Activated CD8-positive, alpha-beta memory T cell treated with anti-CD3 and anti-CD28 coated beads, Interleukin-2, amount 50 U/mL, for 24 hours (primary cell): Measurements from ENCODE around the gene STK32B.
"Not testable (repeated sequence)": the region's sequence is repeated elsewhere in the genome, so short reads cannot be mapped to it uniquely, and the experiment has no call there.

ENCODE experiments used
- DNase-seq: peaks from one replicate; pipeline ENCODE4 v3.0.0-alpha.2; 2020; ENCODE audit errors: extremely low read depth

The STK32B gene

DNA sequence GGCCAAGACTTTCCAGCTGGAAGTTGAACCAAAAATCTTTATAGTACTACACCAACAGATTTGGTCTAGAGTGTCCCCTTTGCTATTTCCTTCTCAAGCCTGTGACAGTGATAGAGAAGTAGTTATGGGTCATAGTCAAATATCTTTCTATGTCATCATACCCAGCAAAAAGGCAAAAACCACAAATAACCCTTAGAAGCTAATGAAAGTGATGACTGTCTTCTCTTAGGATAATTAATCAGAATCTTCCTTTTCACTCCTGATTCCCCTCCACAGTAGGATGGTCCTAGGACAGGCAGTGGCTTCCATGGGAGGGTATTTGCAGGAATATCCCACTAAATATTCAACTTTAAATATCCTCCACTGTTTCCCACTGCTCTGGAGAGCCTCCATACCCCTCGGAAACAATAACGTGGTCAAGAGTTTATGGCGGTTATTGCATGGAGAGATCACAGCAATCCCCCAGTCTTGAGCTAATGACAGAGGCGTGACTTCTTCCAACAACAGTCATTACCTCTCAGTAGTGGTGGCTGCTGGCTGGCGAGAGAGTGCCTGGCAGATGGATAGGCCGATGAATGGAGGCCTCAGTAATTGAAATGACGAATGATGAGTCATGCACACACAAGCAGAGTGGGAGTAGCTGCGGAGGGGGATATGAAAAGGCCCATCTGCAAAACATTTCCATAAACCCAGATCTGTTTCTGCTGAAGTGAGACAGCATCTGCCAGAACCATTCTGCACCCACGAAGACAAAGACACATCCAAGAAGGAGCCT lies 154.9 kb downstream of the STK32B start:
- DNase-seq: no peak

DNA sequence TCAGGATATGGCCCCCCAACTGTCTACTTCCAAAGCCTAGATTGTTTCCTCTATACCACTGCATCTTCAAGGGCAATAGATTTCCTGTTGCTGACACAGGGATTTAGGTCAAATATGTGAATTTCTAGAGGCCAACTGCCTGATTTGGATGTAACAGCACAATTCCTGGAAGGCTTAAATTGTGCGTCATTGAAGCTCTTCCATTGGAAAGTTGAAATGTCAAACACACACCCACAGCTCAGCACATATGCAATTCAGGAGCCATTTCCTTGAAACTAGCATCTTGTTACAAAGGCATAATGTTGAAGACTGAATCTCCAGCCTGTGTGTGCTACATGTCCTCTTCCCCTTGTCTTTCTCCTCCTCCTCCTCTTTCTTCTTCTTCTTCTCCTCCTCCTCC lies 158.6 kb downstream of the STK32B start:
- DNase-seq: no peak

DNA sequence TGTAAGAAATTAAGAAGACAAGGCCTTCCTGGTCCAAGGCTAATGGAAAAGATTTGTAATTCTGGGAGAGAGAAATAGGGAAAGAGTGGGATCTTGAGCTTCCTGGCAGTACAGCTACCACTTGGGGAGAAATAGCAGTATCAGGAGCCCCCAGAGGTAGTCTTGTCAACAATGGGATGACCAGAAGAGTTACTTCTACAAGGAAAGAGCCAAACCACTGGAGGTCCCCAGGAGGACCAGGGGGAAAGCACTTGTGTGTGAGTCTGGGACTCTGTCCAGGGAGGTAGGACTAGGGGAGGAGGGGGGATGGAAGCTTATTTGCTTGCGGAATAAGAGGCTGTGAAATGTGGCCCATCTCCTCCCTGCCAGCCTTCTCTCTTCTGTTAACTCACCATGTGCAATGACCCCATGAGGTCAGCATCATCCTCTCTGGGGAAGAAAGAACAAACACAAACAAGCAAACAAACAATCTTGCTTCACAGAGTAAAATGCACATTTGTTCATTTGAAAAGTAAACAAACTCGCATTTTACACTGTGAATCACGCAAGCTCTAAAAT lies 160.1 kb downstream of the STK32B start:
- DNase-seq: no peak

DNA sequence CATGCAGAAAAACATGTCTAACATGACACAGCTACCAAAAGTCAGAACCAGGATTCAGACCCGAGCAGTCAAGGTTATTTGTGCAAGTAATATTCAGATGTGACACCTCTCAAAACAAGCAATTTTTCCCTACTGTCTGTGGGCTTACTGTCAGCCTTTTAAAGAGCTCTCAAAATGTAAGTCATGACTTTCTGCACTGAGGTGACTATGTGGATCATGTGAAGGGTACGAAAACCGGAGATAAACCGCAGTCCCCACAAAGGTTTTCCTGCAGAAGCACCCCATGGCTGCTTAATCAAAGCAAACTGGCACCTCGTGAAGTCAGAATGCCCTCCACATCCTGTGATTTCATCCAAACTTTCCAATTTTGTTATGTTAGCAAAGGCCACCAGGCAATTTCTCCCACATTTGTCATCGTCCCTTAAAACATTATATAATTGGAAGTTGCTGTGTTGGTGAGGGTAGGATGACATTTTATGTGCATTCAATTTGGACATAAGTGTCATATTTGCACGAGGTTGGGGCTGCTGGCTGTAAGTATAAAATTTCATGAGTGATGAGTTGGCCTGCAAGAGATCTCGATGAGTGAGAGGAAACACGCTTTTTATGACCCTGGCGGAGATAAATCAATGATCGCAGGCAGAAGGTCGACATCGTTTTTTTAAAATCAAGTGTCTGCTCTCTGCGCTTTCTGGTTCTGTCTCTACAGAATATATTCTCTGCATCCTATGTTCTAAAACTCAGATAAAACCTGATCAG lies 161.2 kb downstream of the STK32B start:
- no peak for DNase-seq

DNA sequence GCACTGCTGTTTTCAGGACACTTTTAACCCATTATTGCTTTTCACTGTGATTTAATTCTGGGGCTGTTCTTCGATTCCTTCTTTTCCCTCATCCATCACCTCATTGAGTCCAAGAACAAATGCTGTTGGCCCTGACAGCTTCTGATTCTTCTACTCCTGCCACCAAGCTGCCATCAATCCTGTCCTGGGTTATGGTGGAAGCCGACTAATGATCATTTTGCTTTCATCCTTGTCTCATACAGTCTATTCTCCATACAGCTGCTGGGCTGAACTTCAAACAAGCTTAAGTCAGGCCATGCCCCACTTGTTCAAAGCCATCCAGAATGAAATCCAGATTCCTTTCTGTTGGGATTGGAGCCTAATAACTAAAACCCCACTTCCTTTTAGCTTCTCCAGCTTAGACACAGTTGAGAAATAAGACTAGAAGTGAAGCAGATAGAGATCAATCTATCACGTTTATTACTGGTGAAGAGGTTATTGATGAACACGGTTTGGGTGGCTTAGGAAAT lies 161.9 kb downstream of the STK32B start:
- no peak for DNase-seq

DNA sequence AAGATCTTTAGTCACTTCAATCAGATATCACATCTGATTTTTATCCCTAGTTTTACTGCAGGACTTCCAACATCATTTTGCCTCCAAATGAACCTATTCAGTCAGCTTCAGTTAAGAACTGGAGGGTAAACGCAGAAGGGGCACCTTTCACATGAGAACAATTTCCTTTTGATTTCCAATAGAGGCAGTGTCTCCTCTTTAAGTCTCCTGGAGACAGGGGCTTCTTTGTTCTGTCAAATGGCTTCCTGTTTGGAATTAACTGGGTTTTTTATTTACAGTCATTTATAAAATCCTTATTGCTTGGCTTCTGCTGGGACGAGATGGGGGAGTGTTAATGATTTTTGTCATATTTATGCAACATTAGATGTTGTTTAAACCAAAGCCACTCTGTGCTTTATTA lies 164.0 kb downstream of the STK32B start:
- DNase-seq: no peak

DNA sequence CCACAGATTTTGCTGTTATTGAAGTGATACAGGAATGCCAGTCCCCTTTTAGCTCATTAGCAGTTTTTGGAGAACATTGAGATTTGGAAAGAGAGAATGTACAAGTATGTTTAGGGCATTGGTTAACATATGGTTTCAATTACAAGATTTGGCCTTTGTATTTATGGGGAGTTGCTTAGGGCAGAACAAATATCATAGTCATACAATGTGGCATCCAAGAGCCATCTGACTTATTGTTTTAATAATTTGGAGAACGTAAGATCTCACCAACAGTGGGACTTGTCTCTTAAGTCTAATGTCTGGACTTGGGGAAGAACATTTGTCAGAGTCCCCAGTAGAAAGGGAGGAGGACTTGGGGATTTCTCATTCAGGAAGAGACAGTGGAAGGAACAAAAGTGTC lies 166.1 kb downstream of the STK32B start:
- DNase-seq: no peak

DNA sequence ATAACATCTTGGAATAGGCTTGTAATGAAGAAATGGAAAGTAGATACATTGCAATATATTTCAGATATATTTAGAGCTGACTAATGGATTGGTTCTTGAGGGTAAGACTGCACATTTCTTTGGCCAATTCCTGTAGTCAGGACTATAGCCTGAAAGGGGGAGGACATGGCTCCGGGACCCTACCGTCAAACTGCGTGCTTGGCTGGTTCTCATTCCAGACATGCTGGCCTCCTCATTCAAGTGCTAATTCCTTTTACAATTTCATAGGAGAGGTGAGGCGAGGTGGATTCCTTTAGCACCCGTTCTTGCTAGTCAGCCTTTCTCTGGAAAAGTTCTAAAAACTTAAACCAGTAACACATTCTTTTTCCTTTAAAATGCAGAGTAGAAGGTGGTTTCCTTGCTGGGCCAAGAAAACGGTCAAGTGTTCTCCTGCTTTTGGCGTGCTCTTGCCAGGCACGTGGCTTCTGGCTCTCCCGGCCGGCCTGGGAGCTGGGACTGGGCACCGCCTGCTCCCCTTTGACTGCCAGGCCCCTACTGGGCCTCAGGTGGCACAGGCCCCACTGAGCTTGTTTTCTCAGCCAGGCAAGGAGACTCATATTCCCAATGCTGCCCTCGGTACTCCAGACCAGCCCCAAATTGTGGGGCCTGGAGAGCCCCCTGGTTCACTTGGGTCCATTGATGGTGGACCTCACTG lies 167.2 kb downstream of the STK32B start:
- DNase-seq: no peak

DNA sequence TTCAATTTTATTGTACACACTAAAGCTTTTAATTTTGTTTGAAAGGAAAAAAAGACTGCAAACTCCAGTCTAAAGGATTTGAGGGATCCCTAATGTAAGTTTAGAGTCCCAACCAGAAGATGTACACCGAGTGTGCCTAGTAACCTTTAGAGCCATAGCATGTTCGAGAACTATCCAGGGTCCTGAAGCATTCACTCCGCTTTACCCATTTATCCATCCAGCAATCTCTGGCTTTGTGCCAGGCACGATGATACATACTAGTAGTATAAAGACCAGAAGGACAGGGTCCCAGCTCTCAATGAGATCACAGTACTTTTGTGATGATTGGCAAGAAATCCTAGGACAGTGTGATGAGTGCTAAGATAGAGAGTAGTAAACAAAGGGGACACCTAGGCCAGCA lies 168.7 kb downstream of the STK32B start:
- no peak for DNase-seq

DNA sequence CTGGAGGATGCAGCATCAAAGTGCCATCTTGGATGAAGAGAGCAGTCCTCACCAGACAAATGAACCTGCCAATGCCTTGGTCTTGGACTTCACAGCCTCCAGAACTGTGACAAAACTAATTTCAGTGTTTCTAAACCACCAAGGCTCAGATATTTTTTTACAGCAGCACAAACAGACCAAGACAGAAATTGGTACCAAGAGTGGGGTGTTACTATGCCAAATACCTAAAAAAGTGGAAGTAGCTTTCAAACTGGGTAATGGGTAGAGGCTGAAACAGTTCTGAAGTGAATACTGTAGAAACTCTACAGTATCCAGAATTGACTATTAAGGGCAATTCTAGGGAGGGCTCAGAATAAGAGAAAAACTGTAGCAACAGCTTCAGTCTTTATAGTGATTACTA lies 170.8 kb downstream of the STK32B start:
- no peak for DNase-seq

DNA sequence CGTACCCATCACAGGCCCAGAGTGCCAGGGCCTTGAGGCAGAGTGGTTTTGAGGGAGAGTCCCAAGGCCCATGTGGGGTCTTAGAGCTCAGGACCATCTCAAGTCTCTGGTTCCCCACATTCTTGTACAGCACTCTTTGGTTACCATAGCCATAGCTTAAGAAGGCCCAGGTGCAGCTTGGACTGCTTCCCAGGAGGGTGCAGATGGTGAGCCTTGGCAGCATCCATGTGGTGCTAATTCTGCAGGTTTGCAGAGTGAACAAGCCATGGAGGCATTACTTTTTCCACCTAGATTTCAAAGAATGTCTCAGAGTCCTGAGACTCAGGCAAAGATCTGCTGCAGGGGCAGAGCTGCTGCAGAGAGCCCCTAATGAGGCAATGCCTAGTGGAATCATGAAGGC lies 171.7 kb downstream of the STK32B start:
- no peak for DNase-seq

DNA sequence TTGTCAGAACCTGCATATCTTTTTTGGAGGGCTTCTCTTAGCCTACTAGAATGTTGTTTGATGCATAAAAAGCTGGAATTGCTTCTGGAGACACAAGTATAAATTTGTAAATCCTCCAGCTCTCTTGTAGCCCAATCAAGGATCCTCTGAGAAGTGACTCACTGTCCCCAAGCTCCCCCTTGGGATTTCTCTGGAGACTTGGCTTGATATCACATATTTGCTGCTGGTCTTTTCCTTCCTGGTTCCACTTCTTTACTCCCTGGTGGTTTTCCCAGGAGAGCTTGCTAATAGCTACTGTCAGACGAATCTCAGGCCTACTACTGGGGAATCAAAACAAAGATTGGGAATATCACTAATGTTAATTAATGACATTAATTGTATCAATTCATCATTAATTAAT lies 173.1 kb downstream of the STK32B start:
- DNase-seq: no peak

DNA sequence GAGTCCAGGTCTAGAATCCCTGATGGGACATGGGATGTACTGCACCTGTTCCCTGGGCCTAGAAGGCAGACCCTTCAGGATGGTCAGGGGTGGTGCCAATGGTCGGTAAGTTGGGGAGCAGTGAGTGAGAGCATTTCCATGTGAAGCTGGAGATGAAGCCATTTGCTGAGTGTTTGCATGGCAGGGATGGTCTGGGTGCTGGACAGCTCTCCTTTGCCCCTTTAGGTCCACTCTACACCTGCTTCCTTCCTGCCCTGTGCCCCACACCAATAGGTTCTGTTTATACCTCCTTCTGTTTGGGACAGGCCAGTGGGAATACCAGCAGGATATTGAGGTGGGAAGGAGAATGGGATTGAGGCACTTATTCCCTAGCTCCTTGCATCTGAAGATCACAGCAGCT lies 181.3 kb downstream of the STK32B start:
- no peak for DNase-seq

DNA sequence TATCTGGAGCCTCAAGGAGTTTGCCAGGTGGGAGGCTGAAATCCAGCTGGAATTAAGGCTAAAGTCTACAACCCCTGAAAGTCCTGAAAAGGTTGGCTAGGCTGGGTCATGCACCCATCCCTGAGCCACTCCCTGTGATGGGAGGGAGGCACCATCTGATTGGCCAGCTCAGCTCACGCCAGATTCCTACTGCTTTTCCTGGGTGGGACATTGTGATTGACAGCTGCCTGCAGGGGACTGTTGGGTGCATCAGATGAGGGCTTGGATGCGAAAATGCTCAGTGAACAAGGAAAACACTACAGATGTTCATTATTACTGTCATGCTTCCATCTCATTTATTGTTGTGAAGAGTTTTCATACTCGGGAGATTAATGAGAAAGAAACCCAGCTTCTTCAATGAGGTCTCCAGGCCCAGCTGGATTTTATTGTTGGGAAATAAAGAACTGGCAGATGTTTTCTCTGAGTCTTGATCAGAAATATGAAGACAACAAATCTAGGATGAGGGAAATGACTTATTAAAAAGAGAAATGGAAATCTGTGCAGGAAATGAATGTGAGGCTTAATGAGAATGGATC lies 185.9 kb downstream of the STK32B start:
- DNase-seq: no peak

DNA sequence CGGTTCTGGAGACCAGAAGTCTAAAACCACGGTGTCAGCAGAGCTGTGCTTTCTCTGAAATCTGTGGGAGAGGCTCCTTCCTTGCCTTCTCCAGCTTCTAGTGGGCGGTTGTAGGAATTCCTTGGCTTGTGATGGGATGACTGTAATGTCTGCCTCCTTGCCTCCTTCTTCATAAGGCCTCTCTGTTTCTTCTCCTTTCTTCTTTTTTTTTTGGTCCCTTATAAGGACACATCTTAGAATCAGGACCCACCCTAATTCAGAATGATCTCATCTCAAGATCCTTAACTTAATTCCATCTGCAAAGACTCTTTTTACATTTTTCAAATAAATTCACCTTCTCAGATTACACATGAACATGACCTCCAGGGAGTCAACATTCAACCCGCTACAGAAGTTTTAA lies 186.9 kb downstream of the STK32B start:
- no peak for DNase-seq

DNA sequence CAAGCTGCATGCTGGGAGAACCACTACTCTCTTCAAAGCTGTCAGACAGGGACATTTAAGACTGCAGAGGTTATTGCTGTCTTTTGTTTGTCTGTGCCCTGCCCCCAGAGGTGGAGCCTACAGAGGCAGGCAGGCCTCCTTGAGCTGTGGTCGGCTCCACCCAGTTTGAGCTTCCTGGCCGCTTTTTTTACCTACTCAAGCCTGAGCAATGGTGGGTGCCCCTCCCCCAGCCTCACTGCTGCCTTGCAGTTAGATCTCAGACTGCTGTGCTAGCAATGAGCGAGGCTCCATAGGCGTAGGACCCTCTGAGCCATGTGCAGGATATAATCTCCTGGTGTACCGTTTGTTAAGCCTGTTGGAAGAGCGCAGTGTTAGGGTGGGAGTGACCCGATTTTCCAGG lies 195.8 kb downstream of the STK32B start:
- DNase-seq: not testable (repeated sequence)

DNA sequence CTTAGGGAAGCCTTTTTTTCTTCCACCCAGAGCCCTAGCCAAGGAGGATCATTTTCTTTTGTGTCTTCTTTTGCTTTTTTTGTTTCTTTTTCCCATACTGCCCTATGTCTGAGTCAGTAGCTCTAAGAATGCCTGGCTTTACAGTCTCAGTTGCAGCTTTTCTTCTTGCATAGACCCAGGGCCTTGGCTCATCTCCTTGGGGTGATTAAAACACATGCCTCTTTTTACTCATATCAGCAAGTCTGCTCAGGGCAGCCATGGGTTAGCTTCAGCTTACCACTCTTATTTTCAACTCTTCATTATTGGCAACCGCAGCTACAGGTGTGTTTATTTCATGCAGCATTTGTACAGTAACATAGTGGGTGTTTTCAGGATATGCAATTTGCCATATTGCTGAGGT lies 196.5 kb downstream of the STK32B start:
- no peak for DNase-seq

DNA sequence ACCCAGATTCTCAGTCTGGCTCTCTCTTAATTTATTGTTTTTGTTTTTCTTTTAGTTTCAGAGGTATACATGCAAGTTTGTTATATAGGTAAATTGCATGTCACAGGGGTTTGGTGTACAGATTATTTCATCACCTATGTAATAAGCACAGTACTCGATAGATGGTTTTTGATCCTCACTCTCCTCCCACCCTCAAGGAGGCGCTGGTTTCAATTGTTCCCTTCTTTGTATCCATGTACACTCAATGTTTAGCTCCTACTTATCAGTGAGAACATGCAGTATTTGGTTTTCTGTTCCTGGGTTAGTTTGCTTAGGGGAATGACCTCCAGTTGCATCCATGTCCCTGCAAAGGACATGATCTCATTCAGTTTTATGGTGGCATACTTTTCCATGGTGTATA lies 198.4 kb downstream of the STK32B start:
- DNase-seq: no peak

DNA sequence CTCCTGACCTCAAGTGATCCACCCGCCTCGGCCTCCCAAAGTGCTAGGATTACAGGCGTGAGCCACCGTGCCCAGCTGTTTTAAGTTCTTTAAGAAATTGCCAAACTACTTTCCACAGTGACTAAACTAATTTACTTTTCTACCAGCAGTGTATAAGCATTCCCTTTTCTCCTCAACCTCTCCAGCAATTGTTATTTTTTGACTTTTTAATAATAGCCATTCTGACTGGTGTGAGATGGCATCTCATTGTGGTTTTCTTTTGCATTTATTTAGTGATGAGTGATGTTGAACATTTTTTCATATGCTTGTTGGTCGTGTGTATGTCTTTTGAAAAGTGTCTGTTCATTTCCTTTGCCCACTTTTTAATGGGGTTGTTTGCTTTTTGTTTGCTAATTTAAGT lies 199.3 kb downstream of the STK32B start:
- DNase-seq: not testable (repeated sequence)

DNA sequence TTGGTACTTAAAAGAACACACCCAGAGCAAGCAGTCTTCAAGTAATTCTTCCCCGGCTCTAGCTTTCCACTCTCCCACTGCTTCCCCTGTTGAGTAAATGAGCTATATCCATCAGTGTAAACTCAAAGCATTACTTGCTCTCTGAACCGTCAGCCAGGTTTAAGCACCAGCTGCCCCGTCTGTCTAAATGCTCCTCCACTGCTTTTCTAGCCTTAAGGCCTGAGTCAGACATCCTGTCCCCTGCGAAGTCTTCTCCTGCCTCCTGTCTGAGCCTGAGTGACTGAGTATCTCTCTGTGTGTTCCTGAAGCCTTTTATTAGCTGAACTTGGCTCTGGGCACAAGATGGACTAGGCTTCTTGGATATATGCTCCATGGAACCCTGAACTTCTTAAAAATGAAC lies 205.1 kb downstream of the STK32B start:
- DNase-seq: no peak

DNA sequence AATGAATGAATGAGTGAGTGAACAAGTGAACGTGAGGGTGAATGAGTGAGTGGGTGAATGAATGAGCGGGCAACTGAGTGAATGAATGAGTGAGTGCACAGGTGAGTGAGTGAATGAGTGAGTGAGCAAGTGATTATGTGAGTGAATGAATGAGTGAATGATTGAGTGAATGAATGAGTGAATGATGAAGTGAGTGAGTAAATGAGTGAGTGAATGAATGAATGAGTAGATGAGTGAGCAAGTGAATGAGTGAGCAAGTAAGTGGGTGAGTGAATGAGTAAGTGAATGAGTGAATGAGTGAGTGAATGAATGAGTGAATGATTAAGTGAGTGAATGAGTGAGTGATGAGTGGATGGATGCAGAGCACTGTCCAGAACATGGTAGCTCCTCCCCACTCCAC lies 205.8 kb downstream of the STK32B start:
- DNase-seq: no peak

DNA sequence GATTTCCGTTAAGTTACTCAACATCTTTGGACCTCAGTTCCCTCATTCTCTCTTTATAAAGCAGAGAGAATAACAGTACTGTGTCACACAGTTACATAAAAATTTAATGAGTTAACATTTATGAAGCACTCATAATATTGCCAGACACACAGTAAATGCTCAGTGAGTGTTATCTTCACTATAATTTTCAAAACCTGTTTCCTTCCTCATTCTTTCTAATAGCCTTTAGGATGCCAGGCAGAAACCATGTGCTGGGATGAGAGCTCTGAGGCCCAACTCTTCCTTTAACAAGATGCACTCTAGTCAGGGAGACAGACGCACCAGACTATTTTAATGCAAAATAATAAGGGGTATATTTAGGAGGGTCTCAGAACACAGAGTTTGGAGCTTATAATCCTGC lies 208.2 kb downstream of the STK32B start:
- DNase-seq: no peak
